ENCODE data around the gene ZDHHC14.

The ZDHHC14 gene

GRCh38 chr6:157579467-157580031, 198.6 kb downstream of the ZDHHC14 start:
- no peak for TF ChIP-seq CTCF (IDR thresholded peaks at IDR 0.05; ENCODE audit: poor library complexity, severe bottlenecking)
- no peak for ATAC-seq (ENCODE audit: low read depth)
- Histone ChIP-seq H3K27ac (ENCODE audit: poor library complexity, severe bottlenecking) (no peak overlapping the region), H3K27me3 (ENCODE audit: insufficient read depth, poor library complexity, severe bottlenecking) (no peaks in the 10 kb centered on the region), H3K9me3 (ENCODE audit: severe bottlenecking) (no peaks in the 10 kb centered on the region), H3K4me3 (ENCODE audit: severe bottlenecking) (no peak overlapping the region), H3K4me1 (ENCODE audit: insufficient read depth, poor library complexity, severe bottlenecking) (no peaks in the 10 kb centered on the region), H3K36me3 (ENCODE audit: low read depth) (no peaks in the 10 kb centered on the region)
- no peak for DNase-seq (ENCODE audit: low spot score)

- H3K4me1 ChIP-seq (ENCODE audit: insufficient read depth, poor library complexity, severe bottlenecking): no peaks in the 10 kb centered on the region
- H3K27me3 ChIP-seq (ENCODE audit: insufficient read depth, poor library complexity, severe bottlenecking): no peaks in the 10 kb centered on the region
- no peak overlapping the region for H3K27ac ChIP-seq (ENCODE audit: poor library complexity, severe bottlenecking)
- H3K36me3 ChIP-seq (ENCODE audit: low read depth): no peaks in the 10 kb centered on the region
- H3K4me3 ChIP-seq (ENCODE audit: severe bottlenecking): no peak overlapping the region
- no peak for TF ChIP-seq CTCF (IDR thresholded peaks at IDR 0.05; ENCODE audit: poor library complexity, severe bottlenecking)
- no peak for ATAC-seq (ENCODE audit: low read depth)
- H3K9me3 ChIP-seq (ENCODE audit: severe bottlenecking): no peaks in the 10 kb centered on the region
- DNase-seq (ENCODE audit: low spot score): no peak
Observed at GRCh38 chr6:157584036-157584435, 203.0 kb downstream of the ZDHHC14 start.

GRCh38 chr6:157585274-157586087, 204.5 kb downstream of the ZDHHC14 start:
- Histone ChIP-seq H3K36me3 (ENCODE audit: low read depth) (no peaks in the 10 kb centered on the region), H3K27me3 (ENCODE audit: insufficient read depth, poor library complexity, severe bottlenecking) (no peaks in the 10 kb centered on the region), H3K4me1 (ENCODE audit: insufficient read depth, poor library complexity, severe bottlenecking) (no peaks in the 10 kb centered on the region), H3K4me3 (ENCODE audit: severe bottlenecking) (no peak overlapping the region), H3K27ac (ENCODE audit: poor library complexity, severe bottlenecking) (no peak overlapping the region), H3K9me3 (ENCODE audit: severe bottlenecking) (peaks cover 3% of the 10 kb centered on the region)
- TF ChIP-seq CTCF (IDR thresholded peaks at IDR 0.05; ENCODE audit: poor library complexity, severe bottlenecking): no peak
- DNase-seq (ENCODE audit: low spot score) (no peak), ATAC-seq (ENCODE audit: low read depth) (no peak)

- no peak overlapping the region for H3K27ac ChIP-seq (ENCODE audit: poor library complexity, severe bottlenecking)
- no peak for ATAC-seq (ENCODE audit: low read depth)
Observed at GRCh38 chr6:157586088-157586414, 205.1 kb downstream of the ZDHHC14 start.

More at GRCh38 chr6:157586088-157586414, 205.1 kb downstream of the ZDHHC14 start:
- no peak overlapping the region for H3K4me3 ChIP-seq (ENCODE audit: severe bottlenecking)
- no peaks in the 10 kb centered on the region for H3K4me1 ChIP-seq (ENCODE audit: insufficient read depth, poor library complexity, severe bottlenecking)
- no peak for TF ChIP-seq CTCF (IDR thresholded peaks at IDR 0.05; ENCODE audit: poor library complexity, severe bottlenecking)
- no peak for DNase-seq (ENCODE audit: low spot score)
- H3K27me3 ChIP-seq (ENCODE audit: insufficient read depth, poor library complexity, severe bottlenecking): no peaks in the 10 kb centered on the region
- H3K36me3 ChIP-seq (ENCODE audit: low read depth): no peaks in the 10 kb centered on the region
- peaks cover 6% of the 10 kb centered on the region for H3K9me3 ChIP-seq (ENCODE audit: severe bottlenecking)
